HG03139 (cell line): ENCODE data around the gene MAPK6.

ENCODE experiments used
- ATAC-seq: cut with Tn5 transposase; IDR thresholded peaks from one replicate; pipeline ENCODE4 v1.9.1; 2021; ENCODE audit not compliant: unreplicated experiment

The MAPK6 gene

DNA sequence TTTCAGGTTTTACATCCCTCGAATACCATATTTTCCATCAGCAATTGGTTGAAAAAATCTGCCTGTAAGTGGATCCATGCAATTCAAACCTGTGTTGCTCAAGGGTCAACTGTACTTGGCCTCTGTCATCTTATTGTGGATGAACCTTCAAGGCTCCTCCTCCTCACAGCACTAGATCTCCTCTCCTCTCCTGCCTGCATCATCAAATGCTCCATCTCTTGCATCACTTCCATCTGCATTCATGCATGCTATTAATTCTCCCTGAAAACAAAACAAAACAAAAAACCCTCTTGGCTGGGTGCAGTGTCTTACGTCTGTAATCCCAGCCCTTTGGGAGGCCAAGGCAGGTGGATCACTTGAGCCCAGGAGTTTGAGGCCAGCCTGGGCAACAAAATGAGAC is 83.4 kb downstream of the MAPK6 start:
- ATAC-seq: no peak

GRCh38 chr15:52103217-52104207 is 84.5 kb downstream of the MAPK6 start:
- peak; percentile 62 for ATAC-seq

DNA sequence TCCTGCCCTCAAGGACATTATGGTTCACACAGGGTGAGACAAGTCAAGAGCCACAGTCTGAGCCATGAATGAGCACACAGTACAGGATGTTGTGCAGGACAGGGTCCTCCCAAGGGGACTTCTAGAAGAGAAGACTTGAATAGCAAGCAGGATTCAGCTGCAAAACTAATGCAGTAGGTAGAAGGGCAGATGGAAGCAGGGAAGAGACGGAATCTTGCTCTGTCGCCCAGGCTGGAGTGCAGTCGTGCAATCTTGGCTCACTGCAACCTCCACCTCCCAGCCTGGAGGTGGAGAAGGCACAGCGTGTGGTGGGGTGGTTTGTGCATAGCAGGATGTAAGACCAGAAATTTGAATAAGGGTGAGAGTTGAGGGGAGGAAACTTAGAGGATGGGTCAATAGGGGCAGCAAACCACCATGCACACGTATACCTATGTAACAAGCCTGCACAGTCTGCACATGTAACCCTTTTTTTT is 85.5 kb downstream of the MAPK6 start:
- ATAC-seq: peak; percentile 44

- no peak for ATAC-seq
Observed at GRCh38 chr15:52105846-52106245, 86.8 kb downstream of the MAPK6 start.

- no peak for ATAC-seq
Observed at GRCh38 chr15:52106641-52107040, 87.6 kb downstream of the MAPK6 start.

DNA sequence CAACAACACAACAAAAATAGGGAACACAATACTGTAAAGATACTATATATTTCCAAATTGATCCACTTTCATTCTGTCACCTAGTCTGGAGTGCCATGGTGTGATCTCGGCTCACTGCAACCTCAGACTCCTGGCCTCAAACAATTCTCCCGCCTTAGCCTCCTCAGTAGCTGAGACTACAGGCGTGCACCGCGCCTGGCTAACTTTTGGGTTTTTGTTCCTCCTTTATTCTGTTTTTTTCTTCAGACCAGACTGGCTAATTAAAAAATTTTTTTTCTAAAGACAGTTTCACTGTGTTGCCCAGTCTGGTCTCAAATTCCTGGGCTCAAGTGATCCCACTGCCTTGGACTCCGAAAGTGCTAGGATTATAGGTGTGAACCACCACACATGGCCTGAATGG is 88.2 kb downstream of the MAPK6 start:
- no peak for ATAC-seq

DNA sequence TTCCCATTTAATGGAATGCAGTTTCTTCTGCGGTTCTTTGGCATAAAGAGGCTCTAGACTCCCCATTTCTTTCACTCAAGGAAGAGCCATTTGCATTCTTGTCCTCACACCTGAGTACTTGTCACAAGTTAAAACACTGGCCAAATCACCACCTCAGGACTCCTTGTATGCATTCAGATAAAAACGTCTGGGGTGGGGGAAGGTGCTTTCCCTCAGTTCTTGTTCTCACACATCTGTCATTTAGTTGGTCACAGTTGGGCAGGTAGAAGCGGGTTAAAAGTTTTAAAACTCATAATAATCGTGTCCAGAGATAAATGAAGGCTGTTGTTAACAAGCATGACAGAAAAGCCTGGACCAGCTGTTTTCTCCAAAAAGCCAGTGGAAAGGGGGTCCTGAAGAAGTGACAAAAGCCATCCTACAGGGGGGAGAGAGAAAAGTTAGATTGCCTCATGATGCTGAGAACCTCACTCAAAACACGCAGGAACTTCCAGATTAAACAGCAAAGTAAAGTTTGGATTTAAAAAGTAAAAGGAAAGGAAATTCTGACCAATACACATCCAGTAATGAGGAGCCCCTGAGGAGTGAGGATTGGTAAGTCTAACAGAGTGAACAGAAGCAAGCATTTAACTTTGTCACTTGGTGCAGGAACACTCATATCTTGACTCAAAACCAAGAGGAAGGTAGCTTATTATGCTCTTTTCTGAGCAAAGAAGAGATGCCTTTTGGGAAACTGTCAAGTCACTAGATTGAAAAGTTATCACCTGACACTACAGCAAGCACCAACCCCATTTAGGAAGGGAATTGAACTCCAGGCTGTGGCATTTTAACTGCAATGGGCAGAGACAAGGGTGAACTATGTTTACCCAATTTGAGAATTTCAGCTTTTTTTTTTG is 90.8 kb downstream of the MAPK6 start:
- no peak for ATAC-seq

DNA sequence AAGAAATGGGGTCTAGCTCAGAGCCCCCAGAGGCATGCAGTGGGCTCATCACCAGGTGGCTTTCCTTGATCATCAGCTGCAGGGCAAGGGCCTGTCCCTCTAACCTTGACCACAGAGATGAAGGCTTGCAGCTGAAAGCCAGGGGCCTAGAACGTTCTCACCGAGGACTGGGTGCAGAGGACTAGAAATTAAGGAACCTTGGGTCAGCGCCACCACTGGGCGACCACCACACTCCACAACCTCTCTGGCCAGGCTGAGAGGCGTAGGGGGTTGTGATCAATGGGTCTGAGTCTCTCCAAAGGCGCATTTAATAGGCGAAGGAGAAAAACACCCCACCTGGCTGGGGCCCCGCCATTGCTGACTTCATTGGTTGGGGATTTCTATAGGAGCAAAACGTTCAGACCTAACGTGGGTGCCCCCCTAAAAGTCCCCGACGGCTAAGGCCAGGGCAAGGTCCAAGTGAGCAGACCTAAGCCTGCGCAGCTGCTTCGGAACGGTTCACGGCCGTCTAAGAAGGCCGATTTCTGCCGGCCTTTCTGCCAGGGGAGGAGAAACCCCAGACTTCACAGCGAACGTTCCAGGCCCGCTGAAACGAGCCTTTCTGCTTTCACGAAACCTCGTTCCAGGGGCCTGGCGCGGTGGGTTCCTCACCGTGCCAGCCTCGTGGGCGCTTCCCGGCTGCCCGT is 92.6 kb downstream of the MAPK6 start:
- ATAC-seq: no peak

DNA sequence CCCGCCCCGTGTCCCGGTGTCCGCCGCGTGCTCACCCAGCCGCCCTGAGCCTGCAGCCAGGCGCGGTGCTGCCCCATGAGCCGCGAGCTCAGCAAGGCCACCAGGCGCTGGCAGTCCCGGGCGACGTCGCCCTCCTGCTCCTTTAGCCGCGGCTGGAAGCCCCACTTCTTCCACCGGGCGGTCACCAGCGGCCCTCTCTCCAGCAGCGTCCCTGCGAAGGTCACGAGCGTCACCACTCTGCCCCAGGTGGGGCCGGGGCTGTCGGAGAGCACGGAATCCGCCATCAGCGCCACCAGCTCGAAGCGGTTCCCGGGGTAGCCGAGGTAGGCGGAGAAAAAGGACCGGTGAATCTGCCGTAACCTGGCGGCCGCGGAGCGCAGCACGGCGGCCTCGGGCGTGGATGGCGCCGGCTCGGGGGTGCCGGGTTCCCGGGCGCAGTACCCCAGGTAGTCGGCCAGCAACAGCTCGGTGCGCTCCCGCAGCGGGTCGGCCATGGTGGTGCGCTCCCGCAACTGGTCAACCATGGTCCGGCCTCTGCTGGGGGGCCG is 93.3 kb downstream of the MAPK6 start:
- no peak for ATAC-seq

GRCh38 chr15:52113235-52113634 is 94.2 kb downstream of the MAPK6 start:
- no peak for ATAC-seq

GRCh38 chr15:52113708-52114107 is 94.7 kb downstream of the MAPK6 start:
- ATAC-seq: no peak

DNA sequence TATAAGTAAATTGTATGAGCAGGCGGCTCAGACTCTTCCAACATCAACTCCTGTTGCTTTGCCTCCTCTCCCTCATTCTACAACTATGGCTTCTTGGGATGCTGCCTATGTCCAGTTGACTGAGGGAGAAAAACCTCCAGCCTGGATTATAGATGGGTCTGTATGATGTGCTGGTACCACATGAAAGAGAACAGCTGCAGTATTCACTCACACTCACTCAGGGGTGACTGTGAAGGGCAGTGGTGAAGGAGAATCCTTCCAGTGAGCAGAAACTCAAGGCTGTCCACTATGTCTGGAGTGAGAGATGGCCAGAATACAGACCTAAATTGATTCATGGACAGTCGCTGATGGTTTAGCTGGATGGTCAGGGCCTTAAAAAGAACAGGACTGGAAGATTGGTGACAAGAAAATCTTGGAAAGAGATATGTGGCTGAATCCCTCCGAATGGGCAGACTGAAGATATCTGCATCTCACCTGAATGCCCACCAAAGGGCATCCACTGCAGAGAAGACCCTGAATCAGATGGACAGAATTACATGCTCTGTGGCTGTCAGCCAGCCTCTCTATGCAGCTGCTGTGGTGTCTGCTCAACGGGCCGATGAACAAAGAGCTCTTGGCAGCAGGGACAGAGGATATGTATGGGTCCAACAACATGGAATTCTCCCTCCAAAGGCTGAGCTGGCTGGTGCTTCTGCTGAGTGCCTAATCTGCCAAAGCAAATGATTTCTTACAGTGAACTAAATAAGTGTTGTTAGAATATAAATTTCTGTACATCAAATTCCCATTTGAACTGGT is 95.4 kb downstream of the MAPK6 start:
- no peak for ATAC-seq

DNA sequence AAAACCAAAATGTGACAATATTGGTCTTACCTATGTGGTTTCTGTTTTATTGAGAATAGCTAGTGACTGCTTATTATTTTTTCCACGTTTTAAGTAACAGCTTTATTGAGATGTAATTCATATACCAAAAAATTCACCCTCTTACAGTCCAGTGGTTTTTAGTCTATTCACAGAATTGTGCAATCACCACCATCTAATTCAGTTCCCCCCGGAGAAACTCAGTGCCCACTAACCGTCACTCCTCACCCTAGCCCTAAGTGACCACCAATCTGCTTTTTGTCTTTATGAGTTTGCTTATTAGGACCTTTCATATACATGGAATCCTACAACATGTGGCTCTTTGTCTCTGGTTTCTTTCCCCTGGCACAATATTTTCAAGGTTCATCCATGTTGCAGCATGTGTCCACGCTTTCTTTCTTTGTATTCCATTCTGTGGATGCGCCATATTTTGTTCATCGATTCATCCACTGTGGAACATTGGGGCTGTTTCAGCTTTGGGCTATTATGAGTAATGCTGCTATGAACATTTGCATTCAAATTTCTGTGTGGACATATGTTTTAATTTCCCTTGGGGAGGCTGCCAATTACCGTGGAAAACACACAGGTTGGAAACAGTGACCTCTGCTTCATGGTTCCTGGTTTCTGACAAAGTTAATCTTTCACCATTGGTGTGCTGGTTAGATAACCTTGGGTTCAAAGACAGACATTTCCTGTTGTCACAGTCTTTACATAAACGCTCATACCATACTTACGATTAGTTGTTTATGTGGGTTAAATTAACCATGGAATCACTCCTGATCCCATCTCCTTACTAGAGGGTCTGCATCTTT is 96.8 kb downstream of the MAPK6 start:
- no peak for ATAC-seq
